Measurements from ENCODE around the gene C1orf146. TPM values are rescaled to one million over a fixed set of nuclear protein-coding genes. Genes with fewer than 3 reads are reported as not detected.

Gene C1orf146
- total RNA-seq, 4 donors from 2014 or later, result not detected

Other genes with a start within 250 kb of the C1orf146 start
- gene EPHX4, start 187.9 kb upstream of the C1orf146 start, total RNA-seq, result not detected
- gene SETSIP, start 142.5 kb upstream of the C1orf146 start, total RNA-seq, result not detected
- 1 to 10 TPM in 3 of 4 donors, under 1 TPM in 1; 0.90 to 5.7 (median 3.4) TPM for gene BTBD8, start 137.6 kb upstream of the C1orf146 start, total RNA-seq
- gene GLMN, start 81.1 kb downstream of the C1orf146 start, total RNA-seq, result 1 to 10 TPM; 2.6 to 9.5 (median 5.2) TPM
- 10 to 100 TPM; 11.4 to 19.1 (median 14.7) TPM for gene RPAP2, start 81.1 kb downstream of the C1orf146 start, total RNA-seq